SK-N-SH treated with all-trans-retinoic acid at 6 μM for 48 hours (cell line): ENCODE measurements around the gene CAMK2A.

Experiments used
- ATAC-seq: fragments of 200-7000 bp; cut with Tn5 transposase; 3 replicates; pipeline ENCODE4 v1.9.1; 2020; ENCODE audit warnings: mild to moderate bottlenecking, moderate library complexity
- ARNTL ChIP-seq: fragments of 450-650 bp; formaldehyde crosslinking; IDR thresholded peaks from 2 replicates; pipeline ENCODE4 v1.5.0; 2020; ENCODE audit warnings: low read depth, mild to moderate bottlenecking, moderate library complexity, borderline replicate concordance
- BACH2 ChIP-seq: fragments of 250-450 bp; sonication (Bioruptor Pico); IDR thresholded peaks from 2 replicates; pipeline ENCODE4 v1.9.0; 2021; ENCODE audit warnings: mild to moderate bottlenecking, borderline replicate concordance
- CSDC2 ChIP-seq: fragments of 250-450 bp; sonication (Bioruptor Pico); IDR thresholded peaks from 2 replicates; pipeline ENCODE4 v1.5.0; 2020; ENCODE audit warnings: mild to moderate bottlenecking, moderate library complexity
- ESRRG ChIP-seq: fragments of 250-450 bp; sonication (Bioruptor Pico); IDR thresholded peaks from 2 replicates; pipeline ENCODE4 v1.6.1; 2021; ENCODE audit warnings: mild to moderate bottlenecking
- GLIS3 ChIP-seq: fragments of 250-450 bp; sonication (Bioruptor Pico); IDR thresholded peaks from 2 replicates; pipeline ENCODE4 v1.5.0; 2020; ENCODE audit warnings: mild to moderate bottlenecking, moderate library complexity
- ISL1 ChIP-seq: fragments of 250-450 bp; sonication (Bioruptor Pico); IDR thresholded peaks from 2 replicates; pipeline ENCODE4 v2.1.2; 2022; ENCODE audit warnings: mild to moderate bottlenecking, moderate library complexity
- OSR1 ChIP-seq: fragments of 250-450 bp; sonication (Bioruptor Pico); IDR thresholded peaks from 2 replicates; pipeline ENCODE4 v1.8.0; 2022; ENCODE audit warnings: moderate library complexity, mild to moderate bottlenecking, inconsistent platforms
- PPARA ChIP-seq: fragments of 250-450 bp; sonication (Bioruptor Pico); IDR thresholded peaks from 2 replicates; pipeline ENCODE4 v1.5.0; 2020; ENCODE audit warnings: mild to moderate bottlenecking, borderline replicate concordance
- RARB ChIP-seq: fragments of 250-450 bp; sonication (Bioruptor Pico); IDR thresholded peaks from 2 replicates; pipeline ENCODE4 v1.8.0; 2021; ENCODE audit warnings: mild to moderate bottlenecking, moderate library complexity
- SNAI2 ChIP-seq: fragments of 250-450 bp; sonication (Bioruptor Pico); IDR thresholded peaks from 2 replicates; pipeline ENCODE4 v1.5.0; 2020; ENCODE audit warnings: mild to moderate bottlenecking, moderate library complexity
- TCF4 ChIP-seq: fragments of 250-450 bp; sonication (Bioruptor Pico); IDR thresholded peaks from 2 replicates; pipeline ENCODE4 v1.8.0; 2021; ENCODE audit warnings: mild to moderate bottlenecking, moderate library complexity, borderline replicate concordance
- TOX ChIP-seq: fragments of 250-450 bp; sonication (Bioruptor Pico); IDR thresholded peaks from 2 replicates; pipeline ENCODE4 v1.8.0; 2021; ENCODE audit warnings: mild to moderate bottlenecking, moderate library complexity, borderline replicate concordance
- ZC3H10 ChIP-seq: fragments of 250-450 bp; sonication (Bioruptor Pico); IDR thresholded peaks from 2 replicates; pipeline ENCODE4 v1.5.1; 2021; ENCODE audit warnings: mild to moderate bottlenecking, moderate library complexity
- ZFP3 ChIP-seq: fragments of 250-450 bp; sonication (Bioruptor Pico); IDR thresholded peaks from 2 replicates; pipeline ENCODE4 v1.5.0; 2020; ENCODE audit warnings: mild to moderate bottlenecking, moderate library complexity
- ZFP30 ChIP-seq: fragments of 450-650 bp; formaldehyde crosslinking; IDR thresholded peaks from 2 replicates; pipeline ENCODE4 v1.5.0; 2022; ENCODE audit warnings: mild to moderate bottlenecking, moderate library complexity
- ZNF565 ChIP-seq: fragments of 450-650 bp; formaldehyde crosslinking; conservative IDR thresholded peaks from 2 replicates; pipeline ENCODE4 v1.5.0; 2020; ENCODE audit warnings: low read depth, mild to moderate bottlenecking, moderate library complexity
- ZNF8 ChIP-seq: fragments of 450-650 bp; formaldehyde crosslinking; IDR thresholded peaks from 2 replicates; pipeline ENCODE4 v1.5.0; 2020; ENCODE audit warnings: mild to moderate bottlenecking, moderate library complexity
- TF ChIP-seq, protein P1 (sequence below): fragments of 250-450 bp; sonication (Bioruptor Pico); IDR thresholded peaks from 2 replicates; pipeline ENCODE4 v1.8.0; 2021; ENCODE audit warnings: low read depth, mild to moderate bottlenecking, moderate library complexity, borderline replicate concordance
- TF ChIP-seq, protein P2 (sequence below): fragments of 250-450 bp; sonication (Bioruptor Pico); IDR thresholded peaks from 2 replicates; pipeline ENCODE4 v1.8.0; 2020; ENCODE audit warnings: mild to moderate bottlenecking, moderate library complexity, borderline replicate concordance
- TF ChIP-seq, protein P3 (sequence below): fragments of 250-450 bp; sonication (Bioruptor Pico); IDR thresholded peaks from 2 replicates; pipeline ENCODE4 v1.5.0; 2020; ENCODE audit warnings: mild to moderate bottlenecking, moderate library complexity
- TF ChIP-seq, protein P4 (sequence below): fragments of 250-450 bp; sonication (Bioruptor Pico); IDR thresholded peaks from 2 replicates; pipeline ENCODE4 v1.5.1; 2020; ENCODE audit warnings: low read depth, mild to moderate bottlenecking, moderate library complexity
- TF ChIP-seq, protein P5 (sequence below): fragments of 250-450 bp; sonication (Bioruptor Pico); IDR thresholded peaks from 2 replicates; pipeline ENCODE4 v1.5.1; 2021; ENCODE audit warnings: mild to moderate bottlenecking, moderate library complexity

The CAMK2A gene

DNA sequence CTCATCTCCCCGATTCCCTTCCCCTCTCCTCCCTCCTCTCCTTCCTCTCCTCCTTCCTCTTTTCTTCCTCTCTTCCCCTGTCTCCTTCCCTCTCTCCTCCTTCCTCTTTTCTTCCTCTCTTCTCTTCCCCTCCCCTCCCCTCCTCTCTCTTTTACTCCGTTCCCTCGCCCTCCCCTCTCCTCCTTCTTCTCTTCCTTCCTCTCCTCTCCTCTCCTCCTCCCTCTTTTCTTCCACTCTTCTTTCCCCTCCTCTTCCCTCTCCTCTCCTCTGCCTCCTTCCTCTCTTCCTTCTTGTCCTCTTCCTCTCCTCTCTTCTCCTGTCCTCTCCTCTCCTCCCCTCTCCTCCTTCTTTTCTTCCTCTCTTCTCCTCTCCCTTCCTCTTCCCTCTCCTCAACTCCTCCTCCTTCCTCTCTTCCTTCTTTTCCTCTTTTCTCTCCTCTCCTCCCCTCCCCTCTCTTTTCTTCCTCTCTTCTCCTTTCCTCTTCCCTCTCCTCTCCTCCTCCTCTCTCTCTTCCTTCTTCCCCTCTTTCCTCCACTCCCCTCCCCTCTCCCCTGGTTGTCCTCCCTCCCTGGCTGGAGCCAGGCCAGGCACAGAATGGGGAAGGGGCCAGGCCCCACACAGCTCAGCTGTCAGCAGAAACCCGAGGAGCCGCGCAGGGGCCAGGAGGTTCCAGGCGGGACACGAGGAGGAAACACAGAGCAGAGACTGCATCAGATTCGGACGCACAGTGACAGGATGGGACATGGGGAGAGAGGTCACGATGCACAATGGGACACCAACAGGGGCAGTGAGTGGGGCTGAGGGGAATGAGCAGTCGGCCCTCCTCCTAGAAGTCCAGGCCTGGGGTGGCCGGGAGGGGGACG is 48.0 kb downstream of the CAMK2A start:
- ATAC-seq: no peak
- no peak for TF ChIP-seq ZFP3 (CRISPR knock-in tag)
- no peak for TF ChIP-seq ZC3H10 (CRISPR knock-in tag)
- no peak for TF ChIP-seq OSR1 (CRISPR knock-in tag)
- no peak for TF ChIP-seq PPARA (CRISPR knock-in tag)
- no peak for TF ChIP-seq ISL1
- TF ChIP-seq, protein P1, sequence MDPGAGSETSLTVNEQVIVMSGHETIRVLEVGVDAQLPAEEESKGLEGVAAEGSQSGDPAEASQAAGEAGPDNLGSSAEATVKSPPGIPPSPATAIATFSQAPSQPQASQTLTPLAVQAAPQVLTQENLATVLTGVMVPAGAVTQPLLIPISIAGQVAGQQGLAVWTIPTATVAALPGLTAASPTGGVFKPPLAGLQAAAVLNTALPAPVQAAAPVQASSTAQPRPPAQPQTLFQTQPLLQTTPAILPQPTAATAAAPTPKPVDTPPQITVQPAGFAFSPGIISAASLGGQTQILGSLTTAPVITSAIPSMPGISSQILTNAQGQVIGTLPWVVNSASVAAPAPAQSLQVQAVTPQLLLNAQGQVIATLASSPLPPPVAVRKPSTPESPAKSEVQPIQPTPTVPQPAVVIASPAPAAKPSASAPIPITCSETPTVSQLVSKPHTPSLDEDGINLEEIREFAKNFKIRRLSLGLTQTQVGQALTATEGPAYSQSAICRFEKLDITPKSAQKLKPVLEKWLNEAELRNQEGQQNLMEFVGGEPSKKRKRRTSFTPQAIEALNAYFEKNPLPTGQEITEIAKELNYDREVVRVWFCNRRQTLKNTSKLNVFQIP: no peak
- TF ChIP-seq GLIS3: no peak
- TF ChIP-seq RARB (CRISPR knock-in tag): no peak
- TF ChIP-seq BACH2 (CRISPR knock-in tag): no peak
- TF ChIP-seq ZNF8: no peak
- no peak for TF ChIP-seq ZNF565 (CRISPR knock-in tag)
- TF ChIP-seq ARNTL (CRISPR knock-in tag): no peak
- no peak for TF ChIP-seq SNAI2
- TF ChIP-seq, protein P2, sequence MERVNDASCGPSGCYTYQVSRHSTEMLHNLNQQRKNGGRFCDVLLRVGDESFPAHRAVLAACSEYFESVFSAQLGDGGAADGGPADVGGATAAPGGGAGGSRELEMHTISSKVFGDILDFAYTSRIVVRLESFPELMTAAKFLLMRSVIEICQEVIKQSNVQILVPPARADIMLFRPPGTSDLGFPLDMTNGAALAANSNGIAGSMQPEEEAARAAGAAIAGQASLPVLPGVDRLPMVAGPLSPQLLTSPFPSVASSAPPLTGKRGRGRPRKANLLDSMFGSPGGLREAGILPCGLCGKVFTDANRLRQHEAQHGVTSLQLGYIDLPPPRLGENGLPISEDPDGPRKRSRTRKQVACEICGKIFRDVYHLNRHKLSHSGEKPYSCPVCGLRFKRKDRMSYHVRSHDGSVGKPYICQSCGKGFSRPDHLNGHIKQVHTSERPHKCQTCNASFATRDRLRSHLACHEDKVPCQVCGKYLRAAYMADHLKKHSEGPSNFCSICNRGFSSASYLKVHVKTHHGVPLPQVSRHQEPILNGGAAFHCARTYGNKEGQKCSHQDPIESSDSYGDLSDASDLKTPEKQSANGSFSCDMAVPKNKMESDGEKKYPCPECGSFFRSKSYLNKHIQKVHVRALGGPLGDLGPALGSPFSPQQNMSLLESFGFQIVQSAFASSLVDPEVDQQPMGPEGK (CRISPR knock-in tag): no peak
- TF ChIP-seq ZFP30: no peak
- TF ChIP-seq, protein P3, sequence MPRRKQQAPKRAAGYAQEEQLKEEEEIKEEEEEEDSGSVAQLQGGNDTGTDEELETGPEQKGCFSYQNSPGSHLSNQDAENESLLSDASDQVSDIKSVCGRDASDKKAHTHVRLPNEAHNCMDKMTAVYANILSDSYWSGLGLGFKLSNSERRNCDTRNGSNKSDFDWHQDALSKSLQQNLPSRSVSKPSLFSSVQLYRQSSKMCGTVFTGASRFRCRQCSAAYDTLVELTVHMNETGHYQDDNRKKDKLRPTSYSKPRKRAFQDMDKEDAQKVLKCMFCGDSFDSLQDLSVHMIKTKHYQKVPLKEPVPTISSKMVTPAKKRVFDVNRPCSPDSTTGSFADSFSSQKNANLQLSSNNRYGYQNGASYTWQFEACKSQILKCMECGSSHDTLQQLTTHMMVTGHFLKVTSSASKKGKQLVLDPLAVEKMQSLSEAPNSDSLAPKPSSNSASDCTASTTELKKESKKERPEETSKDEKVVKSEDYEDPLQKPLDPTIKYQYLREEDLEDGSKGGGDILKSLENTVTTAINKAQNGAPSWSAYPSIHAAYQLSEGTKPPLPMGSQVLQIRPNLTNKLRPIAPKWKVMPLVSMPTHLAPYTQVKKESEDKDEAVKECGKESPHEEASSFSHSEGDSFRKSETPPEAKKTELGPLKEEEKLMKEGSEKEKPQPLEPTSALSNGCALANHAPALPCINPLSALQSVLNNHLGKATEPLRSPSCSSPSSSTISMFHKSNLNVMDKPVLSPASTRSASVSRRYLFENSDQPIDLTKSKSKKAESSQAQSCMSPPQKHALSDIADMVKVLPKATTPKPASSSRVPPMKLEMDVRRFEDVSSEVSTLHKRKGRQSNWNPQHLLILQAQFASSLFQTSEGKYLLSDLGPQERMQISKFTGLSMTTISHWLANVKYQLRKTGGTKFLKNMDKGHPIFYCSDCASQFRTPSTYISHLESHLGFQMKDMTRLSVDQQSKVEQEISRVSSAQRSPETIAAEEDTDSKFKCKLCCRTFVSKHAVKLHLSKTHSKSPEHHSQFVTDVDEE (CRISPR knock-in tag): no peak
- TF ChIP-seq, protein P4, sequence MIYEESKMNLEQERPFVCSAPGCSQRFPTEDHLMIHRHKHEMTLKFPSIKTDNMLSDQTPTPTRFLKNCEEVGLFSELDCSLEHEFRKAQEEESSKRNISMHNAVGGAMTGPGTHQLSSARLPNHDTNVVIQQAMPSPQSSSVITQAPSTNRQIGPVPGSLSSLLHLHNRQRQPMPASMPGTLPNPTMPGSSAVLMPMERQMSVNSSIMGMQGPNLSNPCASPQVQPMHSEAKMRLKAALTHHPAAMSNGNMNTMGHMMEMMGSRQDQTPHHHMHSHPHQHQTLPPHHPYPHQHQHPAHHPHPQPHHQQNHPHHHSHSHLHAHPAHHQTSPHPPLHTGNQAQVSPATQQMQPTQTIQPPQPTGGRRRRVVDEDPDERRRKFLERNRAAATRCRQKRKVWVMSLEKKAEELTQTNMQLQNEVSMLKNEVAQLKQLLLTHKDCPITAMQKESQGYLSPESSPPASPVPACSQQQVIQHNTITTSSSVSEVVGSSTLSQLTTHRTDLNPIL (CRISPR knock-in tag): no peak
- TF ChIP-seq CSDC2: no peak
- no peak for TF ChIP-seq TOX (CRISPR knock-in tag)
- TF ChIP-seq, protein P5, sequence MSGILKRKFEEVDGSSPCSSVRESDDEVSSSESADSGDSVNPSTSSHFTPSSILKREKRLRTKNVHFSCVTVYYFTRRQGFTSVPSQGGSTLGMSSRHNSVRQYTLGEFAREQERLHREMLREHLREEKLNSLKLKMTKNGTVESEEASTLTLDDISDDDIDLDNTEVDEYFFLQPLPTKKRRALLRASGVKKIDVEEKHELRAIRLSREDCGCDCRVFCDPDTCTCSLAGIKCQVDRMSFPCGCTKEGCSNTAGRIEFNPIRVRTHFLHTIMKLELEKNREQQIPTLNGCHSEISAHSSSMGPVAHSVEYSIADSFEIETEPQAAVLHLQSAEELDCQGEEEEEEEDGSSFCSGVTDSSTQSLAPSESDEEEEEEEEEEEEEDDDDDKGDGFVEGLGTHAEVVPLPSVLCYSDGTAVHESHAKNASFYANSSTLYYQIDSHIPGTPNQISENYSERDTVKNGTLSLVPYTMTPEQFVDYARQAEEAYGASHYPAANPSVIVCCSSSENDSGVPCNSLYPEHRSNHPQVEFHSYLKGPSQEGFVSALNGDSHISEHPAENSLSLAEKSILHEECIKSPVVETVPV (CRISPR knock-in tag): no peak

DNA sequence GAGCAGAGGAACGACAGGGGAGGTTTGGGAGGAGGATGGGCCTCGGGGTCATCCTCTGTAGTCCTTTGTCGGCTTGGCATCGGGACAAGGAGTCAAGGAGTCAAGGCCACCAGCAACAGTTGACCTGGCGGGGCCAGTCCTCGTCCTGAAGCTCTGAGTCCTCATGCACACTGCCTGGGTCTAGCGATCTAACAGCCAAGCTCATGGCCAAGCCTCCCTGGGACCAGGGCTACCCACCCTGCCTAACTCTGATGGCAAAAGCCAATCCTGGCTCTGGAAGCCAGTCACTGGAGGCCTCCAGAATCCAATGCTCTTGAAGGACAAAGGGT is 49.8 kb downstream of the CAMK2A start:
- ATAC-seq: no peak
- TF ChIP-seq TCF4 (CRISPR knock-in tag) (no peak), ESRRG (CRISPR knock-in tag) (no peak), ISL1 (no peak)
